Activated CD4-positive, alpha-beta T cell treated with anti-CD3 and anti-CD28 coated beads, Interleukin-2, Interleukin-4, amounts not matched to agents 100 ng/mL and 50 ng/mL, durations not matched to agents 16 hours and 8 hours (primary cell): ENCODE data around the gene LBP.
"Not testable (repeated sequence)": the region's sequence is repeated elsewhere in the genome, so short reads cannot be mapped to it uniquely, and the experiment has no call there.

ENCODE experiments used
- DNase-seq: peaks from one replicate; pipeline ENCODE4 v3.0.0-alpha.2; 2020; ENCODE audit warnings: low spot score

Gene LBP

DNA sequence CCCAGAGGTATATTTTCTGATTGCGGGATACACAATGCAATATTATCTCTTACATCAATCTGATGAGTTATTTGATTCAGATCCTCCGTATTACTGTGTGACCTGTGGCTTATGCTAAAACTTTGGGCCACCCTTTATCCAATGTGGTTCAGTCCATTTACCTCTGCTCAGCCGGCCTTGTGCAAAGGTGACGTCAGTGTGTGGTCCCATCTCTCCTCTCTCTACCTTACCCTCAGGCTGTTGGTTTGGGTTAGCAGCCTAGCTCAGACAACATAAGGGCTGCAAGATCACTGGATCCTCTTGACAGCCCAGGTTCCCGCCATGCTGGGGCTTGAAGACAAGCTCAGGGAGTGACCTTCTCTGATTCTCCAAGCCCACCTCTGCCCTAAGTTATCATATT, 55.8 kb downstream of the LBP start:
- no peak for DNase-seq

GRCh38 chr20:38402816-38403215, 56.5 kb downstream of the LBP start:
- DNase-seq = no peak

DNA sequence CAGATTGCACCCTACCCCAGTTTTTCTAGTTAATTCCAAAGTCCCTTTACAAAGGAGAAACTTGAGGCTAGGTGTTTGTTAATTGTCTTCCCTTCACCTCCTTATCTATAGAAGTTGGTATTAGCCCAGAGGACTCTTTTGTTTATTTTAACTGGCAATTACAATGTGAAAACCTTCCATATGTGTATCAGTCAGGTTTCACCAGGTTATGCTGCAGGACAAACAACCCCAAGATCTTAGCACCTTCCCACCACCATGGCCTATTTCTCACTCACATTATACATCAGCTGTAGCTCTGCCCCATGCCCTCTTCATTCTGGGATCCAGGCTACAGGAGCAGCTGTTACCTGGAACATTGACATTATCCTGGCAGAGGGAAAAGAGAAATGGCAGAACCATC, 57.7 kb downstream of the LBP start:
- no peak for DNase-seq

- DNase-seq = no peak
Observed at GRCh38 chr20:38405132-38405531, 58.9 kb downstream of the LBP start.

GRCh38 chr20:38406476-38406875, 60.2 kb downstream of the LBP start:
- DNase-seq = no peak

GRCh38 chr20:38407321-38407720, 61.0 kb downstream of the LBP start:
- no peak for DNase-seq

DNA sequence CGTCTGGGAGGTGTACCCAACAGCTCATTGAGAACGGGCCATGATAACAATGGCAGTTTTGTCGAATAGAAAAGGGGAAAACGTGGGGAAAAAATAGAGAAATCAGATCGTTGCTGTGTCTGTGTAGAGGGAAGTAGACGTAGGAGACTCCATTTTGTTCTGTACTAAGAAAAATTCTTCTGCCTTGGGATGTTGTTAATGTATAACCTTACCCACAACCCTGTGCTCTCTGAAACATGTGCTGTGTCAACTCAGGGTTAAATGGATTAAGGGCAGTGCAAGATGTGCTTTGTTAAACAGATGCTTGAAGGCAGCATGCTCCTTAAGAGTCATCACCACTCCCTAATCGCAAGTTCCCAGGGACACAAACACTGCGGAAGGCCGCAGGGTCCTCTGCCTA, 61.5 kb downstream of the LBP start:
- not testable (repeated sequence) for DNase-seq

- no peak for DNase-seq
Observed at GRCh38 chr20:38412877-38413577, 66.7 kb downstream of the LBP start.

GRCh38 chr20:38414769-38415450, 68.6 kb downstream of the LBP start:
- no peak for DNase-seq

DNA sequence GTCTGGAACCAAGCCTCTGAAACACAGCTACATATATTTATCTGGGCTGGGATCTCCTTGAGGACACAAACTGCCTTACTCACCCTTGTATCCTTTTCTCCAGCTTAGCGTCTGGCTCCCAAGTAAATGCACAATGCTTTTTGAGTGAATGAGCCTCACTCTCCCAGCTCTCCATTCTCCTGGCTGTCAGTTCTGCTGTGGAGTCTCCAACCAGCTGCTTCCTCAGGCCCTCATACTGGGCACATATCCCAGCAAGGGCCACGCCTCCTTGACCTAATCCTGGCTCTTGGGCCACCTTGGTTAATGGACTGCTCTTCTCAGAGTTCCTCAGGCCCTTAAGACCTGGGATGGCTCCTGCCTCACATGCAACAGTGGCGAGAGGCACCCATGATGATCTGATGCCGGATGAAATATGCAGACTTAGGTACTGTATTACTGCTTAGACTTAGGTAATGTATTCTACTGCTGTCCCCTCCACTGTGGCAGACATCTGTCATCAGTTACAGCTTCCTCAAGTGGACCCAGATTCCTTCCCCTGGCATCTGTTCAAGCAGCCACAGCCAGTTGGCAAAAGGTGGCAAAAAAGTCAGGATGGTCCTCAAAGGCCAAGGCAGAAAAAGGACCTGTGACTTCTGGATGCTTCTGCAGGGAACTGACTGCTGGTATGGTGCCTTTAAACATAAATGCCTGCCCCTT, 72.4 kb downstream of the LBP start:
- DNase-seq = no peak

- DNase-seq = no peak
Observed at GRCh38 chr20:38420388-38421085, 74.3 kb downstream of the LBP start.

DNA sequence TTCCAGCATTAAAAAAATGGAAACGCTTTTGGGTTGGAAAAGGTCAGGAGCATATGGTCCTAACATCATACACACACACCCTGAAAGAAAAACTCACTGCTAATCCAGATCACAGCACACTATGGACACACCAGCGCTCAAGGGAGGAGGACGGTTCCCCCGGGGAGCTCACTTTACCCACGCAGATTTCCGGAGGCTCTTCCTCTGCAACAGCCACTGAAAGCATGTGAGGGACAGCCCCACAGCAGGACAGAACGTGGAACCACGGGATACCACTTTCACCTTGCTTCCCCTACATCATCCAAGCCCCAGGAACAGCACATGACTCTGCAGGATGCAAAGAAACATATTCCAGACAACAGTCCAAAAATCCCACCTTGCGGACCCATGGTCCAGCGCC, 75.6 kb downstream of the LBP start:
- no peak for DNase-seq

DNA sequence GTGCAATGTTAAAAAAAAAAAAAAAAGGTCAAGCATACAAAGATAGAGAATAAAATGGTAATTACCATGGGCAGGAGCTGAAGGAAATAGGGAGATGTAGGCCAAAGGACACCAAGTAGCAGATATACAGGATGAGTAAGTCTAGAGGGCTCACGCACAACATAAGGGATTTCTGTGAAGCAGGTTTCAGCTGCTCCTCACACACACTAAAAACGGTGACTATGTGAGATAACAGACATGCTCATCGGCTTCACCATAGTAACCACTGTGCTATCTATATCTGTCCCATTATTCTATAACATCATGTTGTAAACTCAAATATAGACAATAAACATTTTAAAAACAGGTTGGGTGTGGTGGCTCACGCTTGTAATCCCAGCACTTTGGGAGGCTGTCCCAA, 77.3 kb downstream of the LBP start:
- no peak for DNase-seq

- no peak for DNase-seq
Observed at GRCh38 chr20:38424401-38424800, 78.1 kb downstream of the LBP start.

GRCh38 chr20:38426006-38426897, 80.0 kb downstream of the LBP start:
- no peak for DNase-seq
